HS-27A (cell line): Measurements from ENCODE around the gene IER5L.

Experiments
- DNase-seq: peaks from one replicate; pipeline ENCODE4 v3.0.0-alpha.2; 2012; ENCODE audit warnings: low read depth, missing footprints

Gene IER5L

DNA sequence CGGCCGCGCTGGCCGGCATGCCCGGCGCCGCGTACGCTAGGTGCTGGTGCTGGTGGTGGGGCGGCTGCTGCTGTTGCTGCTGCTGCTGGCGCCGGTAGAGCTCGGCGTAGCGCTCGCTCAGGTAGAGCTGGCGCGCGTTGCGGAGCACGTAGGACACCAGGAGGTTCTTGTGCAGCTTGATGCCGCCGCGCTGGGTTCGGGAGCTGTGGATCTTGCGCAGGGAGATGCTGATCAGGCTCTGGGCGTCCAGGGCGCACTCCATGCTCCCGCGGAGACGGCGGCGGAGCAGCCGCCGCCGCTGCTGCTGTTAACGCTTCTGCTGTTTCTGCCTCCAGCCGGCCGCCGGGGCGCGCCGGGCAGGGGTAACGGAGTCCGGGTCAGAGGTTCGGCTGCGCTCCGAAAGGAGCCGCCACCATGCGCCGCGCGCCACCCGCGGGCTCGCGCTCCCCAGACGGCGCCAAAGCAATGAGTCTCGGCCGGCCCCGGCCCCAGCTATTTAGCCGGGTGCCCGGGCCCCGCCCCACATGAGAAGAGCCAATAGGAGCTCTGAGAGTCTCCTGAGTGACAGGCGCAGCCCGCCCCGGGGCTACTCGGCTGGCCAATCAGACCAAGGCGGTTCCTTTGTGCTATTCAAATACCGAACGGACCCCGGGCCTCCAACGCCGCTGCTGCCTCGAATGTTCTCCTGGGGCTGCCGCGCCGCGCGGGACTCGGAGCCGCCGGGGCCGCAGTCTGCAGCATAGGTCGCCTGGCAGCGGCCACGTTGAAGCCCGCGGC, at the start of gene IER5L:
IER5L (minus strand) TSS at position 471 of the 777 bp plus-strand sequence; CDS start at position 262, 209 bp downstream.
- DNase-seq: peak; percentile 88

DNA sequence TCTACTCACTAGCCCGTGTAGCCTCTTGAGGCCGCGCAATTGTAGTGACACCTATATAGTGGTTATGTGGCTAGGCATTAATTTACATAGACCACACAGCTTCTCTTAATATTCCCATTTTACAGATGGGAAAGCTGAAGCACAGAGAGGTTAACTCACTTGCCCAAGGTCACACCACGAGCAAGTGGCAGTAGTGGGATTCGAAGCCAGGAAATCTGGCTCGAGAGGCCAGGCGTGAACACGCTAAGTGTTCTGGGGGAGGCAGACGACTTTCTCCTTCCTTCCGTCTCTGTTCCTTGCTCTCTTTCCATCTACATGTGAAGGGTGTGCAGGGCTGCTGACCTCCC, 49.8 kb upstream of the IER5L start:
- DNase-seq: no peak

DNA sequence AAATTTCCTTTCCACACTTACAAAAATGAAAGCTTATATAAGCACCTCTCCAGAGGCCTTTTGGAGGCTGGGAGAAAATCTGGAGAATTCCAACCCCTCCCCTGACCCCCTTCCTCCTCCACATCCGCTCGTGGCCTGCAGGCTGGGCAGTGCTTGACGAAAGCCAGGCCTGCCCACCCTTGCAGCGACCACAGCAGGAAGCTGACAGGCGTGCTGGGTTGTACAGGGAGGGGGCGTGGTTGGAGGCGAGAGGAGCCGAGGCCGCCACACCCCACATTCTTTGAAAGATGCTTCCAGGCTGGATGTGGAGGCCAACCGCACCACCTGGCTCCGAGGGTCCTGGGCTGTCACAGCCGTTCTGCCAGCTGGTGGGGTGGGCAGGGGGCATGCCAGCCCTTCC, 47.8 kb upstream of the IER5L start:
- no peak for DNase-seq

DNA sequence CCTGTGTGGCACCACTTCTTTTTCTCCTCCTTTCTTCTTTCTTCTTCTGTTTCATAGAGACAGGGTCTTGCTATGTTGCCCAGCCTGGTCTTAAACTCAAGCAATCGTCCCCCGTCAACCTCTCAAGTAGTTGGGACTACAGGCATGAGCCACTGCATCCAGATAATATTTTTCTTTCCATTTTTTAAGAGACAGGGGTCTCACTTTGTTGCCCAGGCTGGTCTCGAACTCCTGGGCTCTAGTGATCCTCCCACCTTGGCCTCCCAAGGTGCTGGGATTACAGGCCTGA, 47.4 kb upstream of the IER5L start:
- no peak for DNase-seq

DNA sequence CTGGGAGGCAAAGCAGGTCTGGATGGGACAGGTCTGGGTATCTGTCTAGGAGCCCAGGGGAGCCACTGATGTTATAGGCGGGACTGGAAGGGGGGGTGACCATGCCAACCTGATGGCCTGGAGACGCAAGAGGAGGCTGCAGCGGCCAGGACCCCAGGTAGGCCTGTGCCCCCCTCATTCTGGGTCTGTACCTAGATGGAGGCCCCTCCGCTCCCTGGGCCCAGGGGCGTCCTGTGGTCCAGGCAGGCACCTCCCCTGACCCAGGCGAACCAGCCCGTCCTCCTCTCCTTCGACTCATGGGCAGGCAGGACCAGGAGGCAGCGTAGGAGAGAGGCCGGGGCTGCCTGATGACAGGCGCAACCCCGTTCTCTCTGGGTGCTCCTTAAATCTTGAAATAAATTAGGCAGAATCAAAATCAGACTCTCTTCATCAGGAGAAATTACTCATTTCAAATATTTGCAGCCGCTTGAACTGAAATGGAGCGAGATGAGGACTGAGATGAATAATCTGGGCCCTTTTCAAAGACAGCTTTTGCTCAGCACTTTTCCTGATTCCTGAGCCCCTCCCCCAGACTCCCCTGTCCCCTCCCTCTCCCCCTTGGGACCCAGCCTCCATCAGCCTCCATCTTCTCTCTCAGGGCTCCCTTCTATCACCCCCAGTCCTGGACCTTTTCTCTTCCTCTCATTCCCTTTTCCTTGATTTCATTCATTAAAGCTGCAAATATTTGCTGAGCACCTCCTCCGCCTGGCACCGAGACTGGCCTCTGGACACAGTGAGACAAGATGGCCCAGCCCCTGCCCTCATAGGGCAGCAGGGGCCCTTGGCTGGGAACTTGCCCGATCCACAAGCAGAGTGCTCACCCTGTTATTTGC, 46.8 kb upstream of the IER5L start:
- no peak for DNase-seq

DNA sequence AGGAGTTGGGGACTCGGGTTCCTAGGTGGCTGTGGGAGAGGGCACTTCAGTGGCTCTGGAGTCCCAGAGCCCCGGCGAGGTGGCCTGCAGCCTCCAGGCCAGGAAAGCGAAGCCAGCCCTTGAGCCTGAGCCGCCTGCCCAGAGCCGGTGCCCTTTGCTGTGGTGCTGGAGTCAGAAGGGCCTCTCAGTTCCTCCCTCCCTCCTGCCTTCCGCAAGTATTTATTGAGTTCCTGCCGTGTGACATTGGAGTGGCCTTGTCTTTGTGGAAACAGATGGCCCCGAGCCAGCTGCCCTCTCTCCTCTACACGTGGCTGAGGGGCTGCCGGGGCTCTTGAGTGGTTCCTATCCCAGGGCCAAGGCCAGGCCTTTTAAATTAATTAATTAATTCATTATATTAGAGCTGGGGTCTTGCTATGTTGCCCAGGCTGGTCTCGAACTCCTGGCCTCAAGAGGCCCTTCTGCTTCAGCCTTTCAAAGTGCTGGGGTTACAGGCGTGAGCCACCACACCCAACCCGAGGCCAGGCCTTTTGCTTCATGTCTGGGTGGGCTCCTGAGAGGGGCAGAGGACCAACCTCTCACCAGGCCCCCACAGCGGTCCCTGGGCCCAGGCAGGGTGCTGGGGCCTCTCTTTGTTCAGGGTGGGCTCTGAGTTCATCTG, 45.6 kb upstream of the IER5L start:
- DNase-seq: no peak

DNA sequence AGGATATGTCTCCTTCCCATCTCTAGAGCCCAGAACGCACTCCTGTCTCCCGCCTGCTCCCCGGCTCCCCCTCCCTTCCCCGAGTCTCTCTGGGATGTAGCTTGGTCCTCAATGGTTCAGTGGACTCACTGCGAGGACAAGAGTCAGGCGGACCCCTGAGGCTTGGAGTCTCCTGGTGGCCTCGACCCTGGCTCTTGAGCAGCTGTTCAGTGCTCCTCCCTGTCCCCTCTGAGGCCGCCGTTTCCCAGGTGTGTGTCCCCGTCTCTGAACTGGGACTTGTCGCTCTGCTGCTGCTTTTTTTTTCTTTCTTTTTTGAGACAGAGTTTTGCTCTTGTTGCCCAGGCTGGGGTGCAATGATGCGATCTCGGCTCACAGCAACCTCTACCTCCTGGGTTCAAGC, 44.8 kb upstream of the IER5L start:
- no peak for DNase-seq

DNA sequence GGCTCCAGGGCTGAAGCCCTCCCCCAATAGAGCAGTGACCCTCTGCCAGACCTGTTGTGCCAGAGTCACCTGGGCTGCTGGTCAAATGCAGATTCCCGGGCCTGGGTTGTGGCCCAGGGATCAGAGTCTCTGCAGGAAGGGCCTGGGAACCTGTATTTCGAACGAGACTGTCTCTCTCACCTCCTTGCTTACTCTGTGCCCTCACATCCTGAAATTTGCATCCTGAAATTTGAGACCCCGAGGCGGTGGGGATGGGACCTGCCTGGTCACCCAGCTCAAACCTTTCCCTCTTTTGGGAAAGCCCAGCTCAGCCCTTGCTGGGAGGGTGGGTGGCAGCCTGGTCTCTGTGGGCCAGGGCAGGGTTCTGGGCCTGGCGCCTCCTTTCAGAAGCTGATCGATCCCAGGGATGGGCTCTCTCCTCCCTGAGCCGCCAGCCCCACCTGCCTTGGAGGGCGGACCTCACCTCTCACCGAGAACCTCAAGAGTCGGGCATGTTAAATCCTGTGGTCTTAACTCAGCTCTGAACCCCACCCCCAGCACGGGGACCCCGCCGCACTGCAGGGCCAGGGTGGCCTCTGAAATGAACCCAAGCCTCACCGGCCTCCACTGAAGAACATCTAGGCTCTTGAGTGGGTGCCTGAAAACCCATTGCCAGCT, 44.0 kb upstream of the IER5L start:
- no peak for DNase-seq

DNA sequence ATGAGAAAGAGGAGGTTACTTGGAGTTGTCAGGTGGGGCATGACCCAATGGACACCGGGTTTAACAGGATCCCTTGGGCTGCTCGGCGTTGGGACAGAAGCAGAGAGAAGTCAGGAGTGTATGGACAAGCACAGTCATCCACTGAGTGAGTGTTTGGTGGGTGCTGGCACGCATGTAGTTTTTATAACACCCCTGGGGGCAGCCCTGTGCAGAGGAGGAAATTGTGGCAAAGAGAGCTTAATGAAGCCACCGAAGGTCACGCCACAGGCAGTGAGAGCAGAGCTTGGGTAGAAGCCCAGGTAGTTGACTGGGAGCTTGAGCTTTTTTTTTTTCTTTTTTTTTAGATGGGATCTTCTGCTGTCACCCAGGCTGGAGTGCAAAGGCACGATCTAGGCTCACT, 43.2 kb upstream of the IER5L start:
- no peak for DNase-seq

DNA sequence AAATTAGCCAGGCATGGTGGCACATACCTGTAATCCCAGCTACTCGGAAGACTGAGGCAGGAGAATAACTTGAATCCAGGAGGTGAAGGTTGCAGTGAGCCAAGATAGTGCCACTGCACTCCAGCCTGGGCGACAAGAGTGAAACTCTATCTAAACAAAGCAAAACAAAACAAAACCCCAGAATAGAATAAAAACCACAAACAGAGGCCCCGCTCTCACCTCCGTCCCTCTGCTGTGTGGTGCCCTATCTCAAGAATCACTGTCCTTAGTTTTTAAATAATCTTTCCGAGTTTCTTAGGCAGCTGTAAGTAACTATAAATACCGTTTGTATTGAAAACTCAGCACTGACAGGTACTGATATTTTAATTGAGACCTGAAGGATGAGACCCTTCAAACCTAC, 42.7 kb upstream of the IER5L start:
- no peak for DNase-seq

DNA sequence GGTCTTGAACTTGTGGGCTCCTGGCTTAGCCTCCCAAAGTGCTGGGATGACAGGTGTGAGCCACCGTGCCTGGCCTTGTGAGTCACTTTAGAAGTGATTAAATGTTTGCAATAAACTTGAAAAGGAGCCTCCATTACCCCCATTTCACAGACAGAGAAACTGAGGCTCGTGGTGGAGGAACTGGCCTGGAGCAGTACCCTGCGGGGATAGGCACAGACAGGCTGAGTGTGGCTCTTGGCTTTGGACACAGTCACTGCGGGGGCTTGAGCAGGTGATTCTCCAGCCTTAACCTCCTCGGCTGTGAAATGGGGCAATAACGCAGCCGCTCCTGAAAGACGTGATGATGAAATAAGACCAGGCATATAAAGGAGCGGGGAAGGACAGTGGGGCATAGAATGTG, 40.9 kb upstream of the IER5L start:
- DNase-seq: no peak

DNA sequence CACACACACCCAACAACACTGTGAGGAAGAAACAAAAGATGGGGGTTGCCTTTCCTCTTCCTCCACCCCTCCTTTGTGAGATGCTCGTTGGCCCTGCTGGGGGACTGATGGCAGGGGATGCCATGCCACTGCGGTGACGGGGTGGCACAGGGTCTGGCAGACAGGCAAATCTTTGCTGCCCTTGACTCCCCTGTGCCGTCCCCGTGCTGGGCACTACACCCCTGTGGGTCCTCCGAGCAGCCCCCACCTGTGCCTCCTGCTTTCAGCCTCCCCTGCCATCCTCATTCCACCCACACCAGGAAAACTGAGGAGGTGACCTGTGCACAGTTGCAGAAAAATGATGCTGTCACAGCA, 40.2 kb upstream of the IER5L start:
- no peak for DNase-seq

DNA sequence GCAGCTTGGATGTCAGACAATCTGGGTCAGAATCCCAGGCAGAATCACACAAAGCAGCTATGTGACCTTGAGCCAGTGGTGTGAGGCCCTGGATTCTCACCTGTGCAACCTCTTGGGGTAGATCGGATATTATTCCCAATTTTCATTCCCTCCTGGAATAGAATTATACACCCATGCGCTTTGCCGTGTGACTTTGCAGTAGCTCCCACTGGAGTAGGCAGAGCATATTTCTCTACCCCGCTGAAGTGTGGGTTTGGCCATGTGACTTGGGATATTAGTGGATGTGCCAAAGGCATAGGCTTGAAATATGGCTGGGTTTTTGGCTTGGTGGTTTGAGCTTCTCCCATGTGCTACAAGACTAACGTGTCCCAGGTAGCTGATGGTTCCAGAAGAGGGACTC, 35.5 kb upstream of the IER5L start:
- no peak for DNase-seq

DNA sequence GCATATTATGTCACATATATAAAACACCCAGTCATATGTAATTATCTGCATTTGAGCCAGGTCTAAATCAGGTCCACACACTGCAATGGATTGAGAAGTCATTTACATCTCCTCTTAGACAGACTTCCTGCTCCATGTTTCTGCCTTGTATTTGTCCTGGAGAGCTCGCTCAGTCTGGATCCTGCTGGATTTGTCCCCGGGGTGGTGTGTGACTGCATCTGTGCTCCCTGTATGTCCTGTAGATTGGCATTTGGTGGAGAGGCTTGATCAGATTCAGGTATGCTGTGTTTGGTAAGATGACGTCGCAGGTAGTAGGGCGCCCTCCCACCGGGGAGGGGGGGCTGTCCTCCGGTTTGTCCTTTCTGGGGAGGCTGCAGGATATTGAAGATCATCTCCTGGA, 33.6 kb upstream of the IER5L start:
- DNase-seq: no peak

DNA sequence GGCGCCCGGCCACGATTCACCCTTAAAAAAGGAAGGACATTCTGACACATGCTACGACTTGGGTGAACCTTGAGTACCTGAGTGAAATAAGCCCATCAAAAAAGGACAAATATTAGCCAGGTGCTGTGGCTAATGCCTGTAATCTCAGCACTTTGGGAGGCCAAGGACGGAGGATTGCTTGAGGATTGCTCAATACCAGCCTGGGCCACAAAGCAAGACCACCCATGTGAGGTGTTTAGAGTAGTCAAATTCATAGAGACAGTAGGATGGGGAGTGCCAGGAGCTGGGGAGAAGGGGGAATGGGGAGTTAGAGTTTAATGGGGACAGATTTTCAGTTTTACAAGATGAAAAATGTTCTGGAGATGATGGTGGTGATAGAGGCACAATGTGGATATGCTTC, 32.1 kb upstream of the IER5L start:
- DNase-seq: no peak

DNA sequence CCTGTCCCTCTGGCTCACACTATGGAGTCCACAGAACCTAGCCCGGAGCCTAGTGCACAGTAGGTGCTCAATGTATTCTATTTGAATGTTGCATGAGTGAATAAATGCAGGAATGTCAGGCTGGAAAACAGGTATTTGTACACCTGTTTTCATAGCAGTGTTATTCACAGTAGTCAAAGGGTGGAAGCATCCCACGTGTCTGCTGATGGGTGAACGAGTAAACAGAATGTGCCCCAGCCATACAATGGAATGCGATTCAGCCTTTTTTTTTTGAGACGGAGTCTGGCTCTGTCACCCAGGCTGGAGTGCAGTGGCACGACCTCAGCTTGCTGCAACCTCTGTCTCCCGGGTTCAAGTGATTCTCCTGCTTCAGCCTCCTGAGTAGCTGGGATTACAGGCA, 31.5 kb upstream of the IER5L start:
- DNase-seq: no peak

DNA sequence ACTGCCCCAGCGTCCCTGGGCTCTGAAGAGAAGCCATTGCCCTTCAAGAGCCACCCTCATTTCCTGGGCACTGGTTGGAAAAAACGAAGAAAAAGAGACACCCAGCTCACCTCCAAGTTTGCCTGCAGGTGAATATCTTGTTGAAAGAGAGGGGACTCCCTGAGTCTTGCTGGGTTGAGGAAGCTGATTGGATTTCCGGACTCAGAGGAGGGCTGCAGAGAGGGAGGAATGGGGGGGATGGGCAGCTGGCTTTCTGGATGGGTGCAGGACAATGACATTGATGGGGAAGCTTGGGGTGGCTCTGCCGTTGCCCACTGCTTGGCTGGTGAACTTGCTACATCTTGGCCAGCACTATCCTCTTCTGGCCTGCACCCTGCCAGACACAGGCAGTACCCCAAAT, 31.0 kb upstream of the IER5L start:
- no peak for DNase-seq

DNA sequence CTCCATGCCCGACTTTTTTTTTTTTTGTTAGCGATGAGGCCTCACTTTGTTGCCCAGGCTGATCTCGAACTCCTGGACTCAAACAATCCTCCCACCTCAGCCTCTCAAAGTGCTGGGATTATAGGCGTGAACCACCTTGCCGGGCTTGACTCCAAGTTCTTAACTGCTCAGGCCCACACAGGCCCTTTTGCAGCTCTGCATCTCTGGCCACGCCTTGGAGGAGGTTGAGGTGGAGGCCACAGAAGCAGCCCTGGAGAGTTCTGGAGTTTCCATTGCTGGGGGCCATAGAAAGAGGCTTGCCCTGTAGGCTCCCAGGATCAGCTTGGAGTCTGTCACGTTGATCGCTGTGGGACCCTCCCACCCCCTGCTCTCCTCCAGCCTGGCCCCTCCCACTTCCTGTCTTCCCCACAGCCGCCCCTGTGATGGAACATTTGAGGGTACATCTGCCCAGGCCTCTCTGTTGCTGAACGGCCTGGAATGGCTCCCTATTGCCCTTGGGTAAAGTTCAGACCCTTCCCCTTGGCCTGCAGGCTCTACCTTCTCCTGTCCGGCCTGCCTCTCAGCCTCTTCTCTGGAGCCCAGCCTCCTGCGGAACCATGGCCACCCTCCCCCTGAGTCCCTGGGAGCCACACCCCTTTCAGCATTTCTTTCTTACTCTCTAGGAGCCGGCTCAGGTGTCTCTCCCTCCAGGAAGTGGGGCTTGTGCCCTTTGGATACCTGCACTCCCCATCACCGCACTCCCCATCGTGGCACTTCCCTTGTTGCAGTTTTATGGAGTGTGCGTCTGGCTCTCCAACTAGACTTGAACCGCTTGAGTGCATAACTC, 30.4 kb upstream of the IER5L start:
- no peak for DNase-seq

DNA sequence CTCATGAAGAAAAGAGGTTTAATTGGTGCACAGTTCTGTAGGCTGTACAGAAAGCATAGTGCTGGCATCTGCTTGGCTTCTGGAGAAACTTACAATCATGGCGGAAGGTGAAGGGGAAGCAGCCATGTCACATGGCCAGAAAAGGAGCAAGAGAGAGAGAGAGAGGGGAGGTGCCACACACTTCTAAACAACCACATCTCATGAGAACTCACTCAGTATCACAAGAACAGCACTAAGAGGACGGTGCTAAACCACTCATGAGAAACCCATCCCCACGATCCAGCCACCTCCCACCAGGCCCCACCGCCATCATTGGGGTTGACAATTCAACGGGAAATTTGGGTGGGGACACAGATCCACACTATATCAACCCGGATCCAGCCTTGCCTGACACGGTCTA, 28.8 kb upstream of the IER5L start:
- DNase-seq: no peak

DNA sequence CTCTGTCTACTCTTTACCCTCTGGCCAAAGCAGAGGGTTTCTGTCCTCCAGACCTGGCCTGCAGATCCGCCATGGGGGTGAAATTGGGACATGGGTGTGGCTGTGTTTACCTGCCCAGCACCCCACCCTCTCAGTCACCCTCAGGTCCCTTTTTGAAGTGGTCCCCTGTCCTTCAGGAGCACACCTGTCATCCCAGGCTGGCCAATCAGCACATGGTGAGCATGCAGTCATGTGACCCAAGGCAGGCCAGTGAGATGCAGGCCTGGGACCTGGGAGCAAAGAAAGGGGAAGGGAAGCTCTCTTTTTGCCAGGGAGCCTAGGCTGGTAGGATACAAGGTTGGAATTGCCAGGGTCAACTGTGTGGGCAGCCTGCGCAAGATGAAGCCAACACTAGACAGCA, 28.3 kb upstream of the IER5L start:
- no peak for DNase-seq

DNA sequence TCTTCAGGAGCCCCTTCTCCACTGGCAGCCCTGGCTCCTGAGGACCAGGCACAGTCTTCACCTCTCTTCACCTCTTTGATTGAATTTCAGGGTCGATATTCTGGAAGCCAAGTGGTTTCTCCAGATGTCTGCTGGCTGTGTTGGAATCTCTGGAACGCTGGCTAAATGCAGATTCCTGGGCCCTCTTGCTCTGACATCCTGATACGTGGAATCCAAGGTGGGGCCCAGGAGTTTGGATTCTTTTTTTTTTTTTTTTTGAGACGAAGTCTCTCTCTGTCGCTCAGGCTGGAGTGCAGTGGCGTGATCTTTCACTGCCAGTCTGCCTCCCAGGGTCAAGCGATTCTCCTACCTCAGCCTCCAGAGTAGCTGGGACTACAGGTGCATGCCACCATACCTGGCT, 26.8 kb upstream of the IER5L start:
- DNase-seq: no peak

DNA sequence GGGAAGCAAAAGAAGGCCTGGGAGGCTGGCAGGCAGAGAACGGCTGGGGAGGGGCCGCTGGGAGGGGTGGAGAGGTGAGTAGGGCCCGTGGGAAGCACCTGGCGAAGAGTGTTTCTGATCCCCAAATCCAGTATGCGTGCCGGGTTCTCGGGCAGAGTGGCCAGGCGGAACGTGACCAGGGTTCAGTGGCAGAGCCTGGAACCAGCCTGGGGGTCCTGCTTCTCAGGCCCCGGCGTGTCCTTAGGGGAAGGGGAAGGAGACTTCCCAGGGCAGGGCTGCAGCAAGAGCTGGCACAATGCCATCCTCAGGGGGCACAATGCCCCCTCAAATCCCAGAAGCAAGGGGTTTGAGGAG, 25.5 kb upstream of the IER5L start:
- DNase-seq: no peak
